HG03575 (cell line): ENCODE results near the gene SOX5.
"Not testable (repeated sequence)": the region's sequence is repeated elsewhere in the genome, so short reads cannot be mapped to it uniquely, and the experiment has no call there.

ENCODE experiments used
- ATAC-seq: cut with Tn5 transposase; IDR thresholded peaks from one replicate; pipeline ENCODE4 v1.9.1; 2021; ENCODE audit not compliant: unreplicated experiment, insufficient number of reproducible peaks, low FRiP score; ENCODE audit errors: extremely low read depth

Gene SOX5

DNA sequence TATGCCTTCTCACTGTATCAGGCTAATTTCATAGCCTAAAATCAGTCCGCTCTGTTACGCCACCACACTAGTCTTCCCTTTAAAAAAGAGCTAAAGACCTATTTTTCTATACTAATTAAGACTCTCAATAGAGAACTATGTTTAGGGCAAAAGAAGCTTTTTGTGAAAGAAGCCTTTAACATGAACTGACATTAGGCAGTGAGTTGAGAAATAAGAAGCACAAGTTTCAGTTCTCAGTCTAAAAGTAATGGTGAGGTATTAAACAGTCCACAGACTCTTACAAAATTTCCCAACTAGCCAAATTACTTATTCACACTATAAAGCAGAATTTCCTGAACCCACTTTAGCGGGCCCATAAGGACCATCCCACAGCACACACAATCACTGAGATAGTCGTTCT, 93.7 kb downstream of the SOX5 start:
- no peak for ATAC-seq

DNA sequence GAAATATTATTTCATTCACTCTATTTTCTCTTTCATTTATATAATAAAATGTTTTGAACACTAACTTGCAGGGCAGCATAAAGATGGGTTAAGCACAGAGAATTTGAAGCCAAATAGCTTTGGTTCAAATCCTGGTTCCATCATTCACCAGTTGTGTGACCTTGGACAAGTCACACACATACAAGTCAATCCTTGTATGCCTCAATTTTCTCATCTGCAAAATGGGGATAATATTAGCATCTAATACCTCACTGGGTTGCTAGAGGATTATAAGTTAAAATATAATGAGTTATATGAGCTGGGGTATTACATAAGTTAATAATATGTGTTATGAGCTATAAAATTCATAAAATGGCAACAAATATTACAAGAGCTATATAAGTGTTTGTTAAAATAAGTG, 94.9 kb downstream of the SOX5 start:
- no peak for ATAC-seq

DNA sequence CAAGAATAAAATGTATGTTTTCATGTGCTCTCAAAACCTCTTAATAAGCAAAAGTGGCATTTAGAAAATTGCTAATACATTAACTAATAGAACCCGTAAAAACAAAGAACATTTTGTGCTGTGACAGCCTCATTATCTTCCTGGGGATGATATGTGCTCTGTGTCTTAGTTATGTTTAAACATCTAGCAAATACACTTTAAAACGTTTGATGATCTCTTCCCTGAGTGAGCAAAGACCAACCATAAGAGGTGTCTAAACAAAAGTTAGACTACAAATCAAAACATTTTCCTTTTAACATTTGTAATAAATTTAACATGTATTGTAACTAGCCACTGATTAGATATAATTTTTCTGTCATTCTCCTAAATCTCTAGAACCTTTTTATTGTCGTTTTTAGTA, 95.8 kb downstream of the SOX5 start:
- no peak for ATAC-seq

DNA sequence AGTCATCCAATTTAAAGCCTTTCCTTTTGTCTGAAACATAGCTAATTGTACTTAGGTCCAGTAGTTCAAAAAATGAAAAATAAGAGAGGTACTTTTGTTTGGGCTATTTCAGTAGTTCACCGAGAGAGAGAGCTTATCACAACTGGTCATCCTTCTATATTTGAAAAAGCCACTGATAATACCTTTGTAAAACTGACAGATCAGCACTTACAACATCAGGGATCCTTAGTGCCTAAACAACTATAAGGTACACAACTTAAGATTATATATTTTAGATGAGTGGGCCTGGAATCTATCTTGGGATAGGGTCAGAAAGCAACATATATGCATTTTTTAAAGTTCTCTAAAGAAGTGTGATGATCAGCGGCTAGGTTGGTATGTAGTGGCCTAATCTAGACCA, 97.9 kb downstream of the SOX5 start:
- ATAC-seq: no peak

DNA sequence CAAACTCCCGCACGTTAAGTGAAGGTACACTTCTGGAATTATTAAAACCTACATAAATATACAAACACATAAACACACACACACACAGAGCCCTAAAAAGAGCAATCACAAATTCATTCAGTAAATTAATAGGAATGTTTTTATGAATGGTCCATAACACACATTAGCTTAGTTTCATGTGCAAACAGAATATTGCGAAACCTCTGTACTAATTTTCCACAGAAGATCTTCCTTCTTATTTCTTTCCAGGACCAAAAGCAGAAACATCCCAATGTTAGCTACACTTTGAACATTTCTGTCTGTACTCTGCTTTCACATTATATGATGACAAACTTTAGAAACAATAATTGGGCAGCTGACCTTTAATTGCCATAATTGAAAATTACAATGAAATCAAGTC, 101.6 kb downstream of the SOX5 start:
- no peak for ATAC-seq

DNA sequence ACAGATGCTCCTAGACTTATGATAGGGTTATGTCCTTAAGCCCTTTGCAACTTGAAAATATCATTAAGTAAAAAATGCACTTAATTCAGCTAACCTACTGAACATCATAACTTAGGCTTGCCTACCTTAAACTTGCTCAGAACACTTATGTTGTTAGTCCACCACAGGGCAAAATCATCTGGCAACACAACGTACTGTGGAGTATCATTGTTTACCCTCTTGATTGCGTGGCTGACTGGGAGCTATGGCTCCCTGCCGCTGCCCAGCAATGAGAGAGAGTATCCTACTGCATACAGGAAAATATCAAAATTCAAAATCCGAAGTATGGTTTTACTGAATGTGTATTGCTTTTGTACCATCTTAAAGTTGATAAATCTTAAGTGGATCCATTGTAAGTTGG, 105.5 kb downstream of the SOX5 start:
- ATAC-seq: no peak

DNA sequence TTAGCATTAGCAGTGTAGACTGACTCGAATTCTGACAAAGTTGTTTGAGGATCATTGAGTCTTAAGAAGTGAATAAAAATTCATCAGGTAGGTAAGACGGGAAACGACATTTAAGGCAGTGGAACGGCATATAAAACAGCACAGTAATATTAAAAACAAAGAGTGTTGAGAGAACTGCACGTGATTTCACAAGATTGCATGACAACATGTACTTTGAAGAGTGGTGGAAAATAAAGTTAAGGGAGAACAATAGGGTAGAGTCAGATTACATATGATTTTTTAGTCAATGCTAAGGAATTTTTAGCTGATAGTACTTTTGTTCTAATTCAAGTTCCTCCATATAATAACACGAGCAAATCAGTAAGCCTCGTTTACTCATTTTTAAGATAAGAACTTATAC, 115.4 kb downstream of the SOX5 start:
- ATAC-seq: no peak

DNA sequence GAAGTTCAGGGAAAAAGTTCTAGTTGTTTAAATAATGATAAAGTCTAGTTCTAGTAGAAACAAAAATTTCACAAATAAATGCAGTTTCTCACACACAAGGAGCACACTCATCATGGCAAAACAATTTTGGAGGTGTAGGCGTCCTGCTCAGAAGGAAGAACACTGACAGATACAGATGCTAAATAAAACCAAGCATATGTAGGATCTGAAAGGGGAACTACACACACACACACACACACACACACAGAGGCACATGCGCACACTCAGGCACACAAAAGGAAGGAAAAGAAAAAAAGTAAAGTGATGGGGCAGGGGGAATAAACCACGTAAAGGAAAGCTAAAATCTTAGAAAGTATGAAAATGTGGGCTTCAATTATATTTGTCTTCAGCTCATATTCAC, 117.7 kb downstream of the SOX5 start:
- ATAC-seq: no peak

DNA sequence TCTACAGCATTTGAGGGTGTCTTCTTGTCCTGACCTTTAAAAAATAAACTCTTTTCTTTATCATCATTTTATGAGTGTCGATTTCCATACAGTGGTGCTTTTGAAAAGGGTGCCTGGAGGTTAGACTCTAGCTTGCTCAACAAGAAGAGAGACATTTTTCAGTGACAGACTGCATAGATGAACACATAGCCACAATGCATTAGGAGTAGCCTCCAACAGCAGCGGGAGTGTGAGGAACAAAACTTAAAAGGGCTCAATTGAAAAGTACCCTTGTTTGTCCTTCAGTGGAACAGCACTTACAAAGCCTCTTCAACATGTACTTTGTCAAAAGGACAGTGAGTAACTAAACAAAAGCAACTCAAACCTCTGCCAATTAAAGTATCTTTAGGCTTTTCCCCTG, 119.3 kb downstream of the SOX5 start:
- ATAC-seq: no peak

DNA sequence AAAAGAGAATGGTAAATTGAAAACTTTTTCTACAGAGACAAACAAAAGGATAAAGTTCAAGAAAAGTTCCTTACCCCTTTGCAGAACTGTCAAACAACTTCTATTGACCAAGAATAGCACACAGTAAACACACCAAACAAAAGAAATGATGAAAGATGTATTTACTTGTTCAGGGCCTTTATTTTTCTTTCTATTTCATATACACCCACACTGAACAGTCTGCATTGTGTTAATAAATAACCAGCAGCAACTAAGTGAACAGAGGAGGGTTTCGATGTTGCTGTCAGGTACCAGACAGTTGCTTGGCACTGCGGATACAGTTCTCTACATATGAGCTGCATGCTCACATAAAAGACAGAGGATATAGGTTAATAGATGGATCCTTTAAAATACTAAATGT, 122.1 kb downstream of the SOX5 start:
- no peak for ATAC-seq

DNA sequence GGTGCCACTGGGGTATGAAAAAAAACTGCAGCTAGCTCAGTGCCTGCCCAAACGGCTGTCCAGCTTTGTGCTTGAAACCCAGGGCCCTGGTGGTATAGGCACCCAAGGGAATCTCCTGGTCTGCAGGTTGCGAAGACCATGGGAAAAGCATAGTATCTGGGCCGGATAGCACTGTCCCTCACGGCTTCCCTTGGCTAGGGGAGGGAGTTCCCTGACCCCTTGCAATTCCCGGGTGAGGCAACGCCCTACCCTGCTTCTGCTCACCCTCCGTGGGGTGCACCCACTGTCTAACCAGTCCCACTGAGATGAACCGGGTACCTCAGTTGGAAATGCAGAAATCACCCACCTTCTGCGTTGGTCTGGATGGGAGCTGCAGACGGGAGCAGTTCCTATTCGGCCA, 124.3 kb downstream of the SOX5 start:
- ATAC-seq: not testable (repeated sequence)

DNA sequence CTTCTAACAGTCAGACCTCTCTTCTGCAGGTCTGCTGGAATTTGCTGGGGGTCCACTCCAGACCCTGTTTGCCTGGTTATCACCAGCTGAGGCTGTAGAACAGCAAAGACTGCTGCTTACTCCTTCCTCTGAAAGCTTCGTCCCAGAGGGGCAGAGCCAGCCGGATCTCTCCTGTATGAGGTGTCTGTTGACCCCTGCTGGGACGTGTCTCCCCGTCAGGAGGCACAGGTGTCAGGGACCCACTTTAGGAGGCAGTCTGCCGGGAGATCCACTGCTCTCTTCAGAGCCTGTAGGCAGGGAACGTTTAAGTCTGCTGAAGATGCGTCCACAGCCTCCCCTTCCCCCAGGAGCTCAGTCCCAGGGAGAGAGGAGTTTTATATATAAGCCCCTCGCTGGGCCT, 125.1 kb downstream of the SOX5 start:
- ATAC-seq: no peak

DNA sequence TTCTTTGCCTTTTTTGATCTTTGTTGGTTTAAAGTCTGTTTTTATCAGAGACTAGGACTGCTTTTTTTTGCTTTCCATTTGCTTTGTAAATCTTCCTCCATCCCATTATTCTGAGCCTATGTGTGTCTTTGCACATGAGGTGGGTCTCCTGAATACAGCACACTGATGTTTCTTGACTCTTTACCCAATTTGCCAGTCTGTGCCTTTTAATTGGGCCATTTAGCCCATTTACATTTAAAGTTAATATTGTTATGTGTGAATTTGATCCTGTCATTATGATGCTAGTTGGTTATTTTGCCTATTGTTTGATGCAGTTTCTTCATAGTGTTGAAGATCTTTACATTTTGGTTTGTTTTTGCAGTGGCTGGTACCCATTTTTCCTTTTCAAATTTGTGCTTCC, 126.6 kb downstream of the SOX5 start:
- not testable (repeated sequence) for ATAC-seq

DNA sequence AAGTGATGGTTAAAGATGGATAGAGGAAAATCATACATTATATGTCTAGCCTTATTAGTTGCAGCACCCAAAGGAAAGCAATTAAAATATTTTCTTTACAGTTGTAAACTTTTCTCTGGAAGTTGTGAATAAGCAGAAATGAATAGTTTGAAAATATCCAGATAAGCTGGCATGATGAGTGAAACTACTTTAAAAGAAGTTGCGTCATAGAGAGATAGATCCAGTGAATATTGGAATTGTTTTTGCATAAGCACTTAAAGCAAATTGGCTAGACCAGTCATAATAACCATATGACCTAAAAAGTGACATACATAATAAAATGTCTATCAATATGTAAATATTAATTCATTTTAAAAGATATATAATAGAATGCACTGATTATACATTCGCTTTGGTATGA, 132.1 kb downstream of the SOX5 start:
- no peak for ATAC-seq

DNA sequence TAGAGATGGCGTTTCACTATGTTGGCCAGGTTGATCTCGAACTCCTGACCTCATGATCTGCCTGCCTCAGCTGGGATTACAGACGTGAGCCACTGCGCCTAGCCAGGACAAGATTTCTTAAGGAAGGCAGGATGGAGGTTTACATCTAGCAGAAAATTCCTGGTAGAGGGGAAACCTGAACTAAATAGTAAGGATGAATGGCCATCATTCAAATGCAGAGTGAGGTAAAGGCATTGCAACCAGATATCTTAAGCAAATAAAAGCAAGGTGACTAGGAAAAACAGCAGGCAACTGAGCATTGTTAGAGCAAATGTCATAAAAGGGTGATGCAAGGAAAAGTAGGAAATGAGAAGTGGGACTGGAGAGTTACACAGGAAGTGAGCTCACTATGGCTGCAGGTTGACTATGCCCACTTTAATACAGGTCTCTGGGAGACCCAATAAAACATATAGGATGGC, 133.0 kb downstream of the SOX5 start:
- no peak for ATAC-seq

DNA sequence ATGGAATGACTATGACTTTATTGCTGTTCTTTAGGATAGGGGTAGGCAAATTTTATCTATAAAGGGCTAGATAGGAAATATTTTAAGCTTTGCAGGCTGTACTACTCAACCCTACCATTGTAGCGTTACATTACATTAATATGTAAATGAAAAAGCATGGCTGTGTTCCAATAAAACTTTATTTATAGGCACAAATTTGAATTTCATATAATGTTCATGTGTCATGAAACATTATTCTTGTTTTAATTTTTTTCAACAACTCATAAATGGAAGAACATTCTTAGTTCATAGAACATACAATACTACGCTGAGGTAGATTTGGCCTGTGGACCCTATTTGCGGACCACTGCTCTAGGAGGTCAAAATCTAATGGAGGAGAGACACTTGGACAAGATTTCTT, 133.7 kb downstream of the SOX5 start:
- no peak for ATAC-seq

DNA sequence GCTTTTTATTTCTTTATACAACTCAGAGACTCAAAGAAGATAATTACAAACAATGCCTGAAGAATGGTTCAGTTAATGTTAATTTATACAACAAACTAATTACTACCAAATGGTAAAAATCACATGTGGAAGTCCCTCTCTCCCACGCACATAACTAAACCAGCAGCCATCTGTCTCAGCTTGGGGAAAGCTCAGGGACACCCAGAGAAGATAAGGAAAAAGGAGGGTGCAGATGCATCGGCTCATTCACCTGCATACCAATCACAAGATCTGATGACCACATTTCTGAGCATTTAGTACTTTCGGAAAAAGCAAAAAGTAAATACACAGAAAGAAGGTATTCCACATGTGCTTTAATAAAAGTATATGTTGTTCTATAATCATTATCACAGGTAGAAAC, 136.3 kb downstream of the SOX5 start:
- no peak for ATAC-seq

DNA sequence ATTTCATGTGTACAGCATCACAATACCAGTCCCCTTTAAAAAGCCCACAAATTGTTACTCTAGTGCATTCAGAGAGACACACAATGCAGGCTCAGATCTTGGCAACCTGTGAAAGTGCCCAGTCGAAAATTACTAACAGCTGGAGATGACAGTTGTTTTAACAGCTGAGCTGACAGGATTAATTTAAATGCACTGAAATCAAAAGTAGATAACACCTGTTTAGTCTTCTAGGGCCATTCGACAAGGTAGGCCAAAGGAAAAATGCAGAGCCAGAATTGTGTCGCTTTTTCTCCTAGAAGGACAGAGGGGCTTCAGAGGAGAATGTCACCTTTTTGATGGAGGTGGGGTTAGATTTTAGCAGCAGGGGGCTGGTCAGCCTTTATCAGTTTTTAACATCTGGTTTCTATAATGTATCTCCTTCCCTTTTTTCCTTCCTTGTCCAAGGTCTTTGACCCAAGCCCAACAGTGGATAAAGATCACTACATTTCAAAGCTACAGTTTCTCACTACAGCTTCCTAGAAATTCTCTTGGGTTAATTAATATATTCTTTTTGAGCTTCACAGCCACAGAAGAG, 139.1 kb downstream of the SOX5 start:
- no peak for ATAC-seq

DNA sequence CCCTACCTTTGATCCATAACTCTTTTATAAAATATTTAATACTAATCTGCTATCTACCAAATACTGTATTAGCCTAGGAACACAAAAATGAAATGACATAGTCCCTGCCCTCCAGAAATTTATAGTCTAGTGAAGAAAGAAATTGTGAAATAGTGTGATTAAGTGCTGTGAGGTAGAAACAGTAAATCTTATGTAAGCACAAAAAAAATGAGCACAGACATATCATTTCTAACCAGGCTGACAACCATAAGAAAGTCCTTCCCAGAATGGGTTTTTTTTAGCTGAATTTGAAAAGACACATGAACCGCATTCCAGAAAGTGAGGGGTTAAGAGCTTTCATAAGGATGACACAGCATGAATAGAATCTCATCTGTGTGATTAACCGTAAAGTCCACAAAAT, 145.9 kb downstream of the SOX5 start:
- no peak for ATAC-seq

DNA sequence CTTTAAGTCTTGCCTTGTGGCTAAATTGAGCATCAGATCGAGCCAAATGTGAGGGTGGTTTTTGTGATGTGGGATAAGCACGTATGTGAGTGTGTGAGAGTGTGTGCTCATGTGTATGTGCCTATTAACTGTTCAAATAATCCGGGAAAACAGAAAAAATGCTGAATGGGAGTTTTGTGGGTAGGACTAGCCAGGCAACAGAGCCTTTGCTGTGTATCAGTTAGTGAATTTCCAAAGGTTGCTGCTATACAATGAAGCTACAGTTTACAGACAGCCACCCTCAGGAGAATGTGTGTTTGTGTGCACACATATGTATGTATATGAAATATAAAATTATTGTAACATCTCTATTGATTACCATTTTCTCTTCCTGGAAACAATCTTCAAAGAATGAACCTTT, 154.0 kb downstream of the SOX5 start:
- no peak for ATAC-seq

DNA sequence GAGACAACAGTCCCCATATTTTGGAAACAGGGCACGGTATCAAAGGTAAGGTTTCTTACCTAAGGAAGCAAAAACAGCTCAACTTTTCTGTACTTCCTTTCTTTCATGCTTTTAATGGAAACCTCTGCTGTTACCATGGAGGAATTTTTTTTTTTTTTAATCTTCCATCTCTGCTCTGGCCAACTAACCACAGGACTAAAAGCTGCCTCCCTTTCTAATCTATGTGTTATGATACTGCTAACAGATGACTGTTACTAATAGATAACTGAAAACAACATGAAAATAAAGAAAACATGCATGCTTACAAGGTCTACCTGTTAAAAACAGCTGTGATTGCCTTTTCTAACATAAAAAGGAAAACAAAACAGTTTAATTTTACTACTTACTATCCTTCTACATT, 168.4 kb downstream of the SOX5 start:
- ATAC-seq: no peak

DNA sequence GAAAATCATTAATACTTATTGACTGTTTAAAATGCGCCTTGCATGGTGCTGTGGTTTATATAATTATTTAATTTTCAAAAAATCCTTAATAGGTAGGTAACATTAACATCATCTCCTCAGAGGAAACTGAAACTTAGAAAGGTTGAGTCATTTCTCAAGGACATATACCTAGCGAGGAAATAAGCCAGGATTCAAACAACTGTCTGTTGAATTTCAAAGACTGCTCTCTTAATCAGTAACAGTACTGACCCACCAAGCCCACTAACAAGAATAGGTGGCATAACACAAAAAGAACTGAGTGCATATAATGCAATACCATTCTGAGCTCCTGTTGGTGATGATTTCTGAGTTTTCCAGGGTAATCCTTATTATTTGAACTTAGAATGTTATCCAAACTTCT, 174.3 kb downstream of the SOX5 start:
- ATAC-seq: no peak
